AML-193 (cell line): Measurements from ENCODE around the gene IFI35.
"Not testable (repeated sequence)": the region's sequence is repeated elsewhere in the genome, so short reads cannot be mapped to it uniquely, and the experiment has no call there.

Experiments
- DNase-seq, 2 experiments: peaks; one replicate each; lab custom pipeline; 2025; lab: John Stamatoyannopoulos, UW

The IFI35 gene

DNA sequence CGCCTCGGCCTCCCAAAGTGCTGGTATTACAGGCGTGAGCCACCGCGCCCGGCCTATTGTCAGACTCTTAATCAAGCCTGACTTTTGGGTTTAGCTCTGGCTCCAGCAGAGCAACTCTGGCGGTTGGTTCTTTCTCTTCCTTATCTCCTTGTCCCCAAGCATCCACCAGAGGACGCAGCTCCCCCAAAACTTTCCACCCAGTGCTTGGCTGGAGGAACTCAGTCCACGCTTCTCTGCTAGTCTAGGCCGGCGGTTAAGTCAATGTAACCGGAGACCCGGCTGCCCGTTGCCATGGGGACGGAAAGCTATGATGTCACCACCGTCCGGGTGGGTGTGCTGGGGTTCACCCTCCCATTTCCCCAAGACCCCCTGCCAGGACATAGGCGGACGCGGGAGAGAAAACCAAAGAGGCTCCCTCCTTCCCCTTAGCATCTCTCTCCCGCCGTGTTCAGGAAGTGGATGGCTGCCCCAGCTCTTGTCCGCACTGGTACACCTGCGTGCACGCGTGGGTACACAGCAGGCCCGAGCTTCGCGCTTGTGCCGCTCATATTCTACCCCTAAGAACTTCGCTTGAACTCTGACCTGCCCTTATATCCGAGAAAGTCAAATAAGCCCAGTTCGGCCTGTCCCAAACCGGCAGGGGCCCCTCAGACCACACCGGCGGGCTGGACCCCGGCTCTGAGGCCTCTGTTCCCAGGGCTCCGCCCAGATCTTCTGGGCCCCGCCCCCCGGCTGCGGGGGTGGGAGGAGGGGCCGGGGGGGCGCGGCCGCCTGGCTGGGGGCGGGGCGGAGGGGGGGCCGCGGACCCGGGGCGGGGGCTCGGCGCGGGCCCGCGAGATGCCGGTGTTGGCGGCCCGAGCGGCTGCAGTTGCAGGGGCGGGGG is 18.1 kb downstream of the IFI35 start, which contains the start of gene RND2:
Gene RND2 (plus strand): TSS at position 825 of the 883 bp plus-strand sequence. CDS start 117 bp downstream, outside the sequence.
- DNase-seq = peak; percentile 97 to 98

DNA sequence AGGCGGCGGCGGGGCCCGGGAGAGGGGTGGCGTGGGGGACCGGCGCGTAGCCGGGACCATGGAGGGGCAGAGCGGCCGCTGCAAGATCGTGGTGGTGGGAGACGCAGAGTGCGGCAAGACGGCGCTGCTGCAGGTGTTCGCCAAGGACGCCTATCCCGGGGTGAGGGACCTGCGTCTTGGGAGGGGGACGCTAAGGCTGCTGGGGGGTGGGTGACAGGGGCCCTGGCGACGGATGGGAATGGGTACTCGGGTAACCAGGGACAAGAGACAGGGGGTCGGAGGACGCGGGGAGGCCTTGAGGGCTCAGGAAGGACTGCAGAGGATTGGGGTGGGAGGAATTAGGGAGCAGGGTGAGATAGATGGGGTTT is 18.7 kb downstream of the IFI35 start:
- DNase-seq = no peak

DNA sequence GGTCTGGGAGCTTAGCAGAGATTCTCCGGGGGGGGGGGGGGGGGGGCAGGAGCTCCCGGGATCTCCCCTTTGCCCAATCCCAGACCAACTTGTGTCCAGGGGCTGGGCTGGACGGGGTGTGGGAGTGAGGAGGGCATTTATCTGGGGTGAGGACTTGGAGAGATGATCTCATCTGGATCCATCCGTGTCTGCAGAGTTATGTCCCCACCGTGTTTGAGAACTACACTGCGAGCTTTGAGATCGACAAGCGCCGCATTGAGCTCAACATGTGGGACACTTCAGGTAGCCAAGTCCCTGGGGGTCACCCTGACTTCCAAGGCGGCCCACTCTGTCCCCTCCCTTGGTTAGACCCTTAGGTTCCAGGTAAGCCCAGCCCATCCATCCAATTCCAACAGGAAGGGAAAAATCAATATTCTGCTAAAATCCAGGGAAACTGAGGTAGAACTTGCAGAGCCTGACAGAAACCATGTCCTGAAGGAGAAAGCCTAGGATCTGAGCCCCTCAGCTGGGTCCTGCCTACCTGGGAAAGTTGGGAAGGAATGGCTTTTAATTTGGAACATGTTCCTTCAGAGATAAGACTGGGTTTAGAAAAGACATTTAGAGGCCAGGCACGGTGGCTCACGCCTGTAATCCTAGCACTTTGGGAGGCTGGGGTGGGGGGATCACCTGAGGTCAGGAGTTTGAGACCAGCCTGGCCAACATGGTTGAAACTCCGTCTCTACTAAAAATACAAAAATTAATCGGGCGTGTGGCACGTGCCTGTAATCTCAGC is 19.4 kb downstream of the IFI35 start:
- no peak for DNase-seq

DNA sequence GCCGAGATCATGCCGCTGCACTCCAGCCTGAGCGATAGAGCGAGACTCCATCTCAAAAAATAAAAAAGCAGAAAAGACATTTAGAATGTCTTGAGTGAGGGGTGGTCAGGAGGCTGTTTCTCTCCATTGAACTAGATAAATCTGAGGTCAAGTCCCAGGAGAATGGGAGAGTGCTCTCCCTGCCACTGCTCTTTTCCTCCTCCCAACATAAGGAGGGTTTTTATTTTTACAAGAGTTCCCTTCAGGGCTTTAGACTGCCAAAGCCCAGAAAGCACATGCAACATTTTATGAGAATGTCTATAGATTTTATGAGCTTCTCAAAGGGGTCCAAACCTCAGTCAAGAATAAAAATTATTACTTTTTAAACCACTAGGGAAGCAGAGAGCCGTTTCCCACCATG is 20.0 kb downstream of the IFI35 start:
- DNase-seq = no peak

DNA sequence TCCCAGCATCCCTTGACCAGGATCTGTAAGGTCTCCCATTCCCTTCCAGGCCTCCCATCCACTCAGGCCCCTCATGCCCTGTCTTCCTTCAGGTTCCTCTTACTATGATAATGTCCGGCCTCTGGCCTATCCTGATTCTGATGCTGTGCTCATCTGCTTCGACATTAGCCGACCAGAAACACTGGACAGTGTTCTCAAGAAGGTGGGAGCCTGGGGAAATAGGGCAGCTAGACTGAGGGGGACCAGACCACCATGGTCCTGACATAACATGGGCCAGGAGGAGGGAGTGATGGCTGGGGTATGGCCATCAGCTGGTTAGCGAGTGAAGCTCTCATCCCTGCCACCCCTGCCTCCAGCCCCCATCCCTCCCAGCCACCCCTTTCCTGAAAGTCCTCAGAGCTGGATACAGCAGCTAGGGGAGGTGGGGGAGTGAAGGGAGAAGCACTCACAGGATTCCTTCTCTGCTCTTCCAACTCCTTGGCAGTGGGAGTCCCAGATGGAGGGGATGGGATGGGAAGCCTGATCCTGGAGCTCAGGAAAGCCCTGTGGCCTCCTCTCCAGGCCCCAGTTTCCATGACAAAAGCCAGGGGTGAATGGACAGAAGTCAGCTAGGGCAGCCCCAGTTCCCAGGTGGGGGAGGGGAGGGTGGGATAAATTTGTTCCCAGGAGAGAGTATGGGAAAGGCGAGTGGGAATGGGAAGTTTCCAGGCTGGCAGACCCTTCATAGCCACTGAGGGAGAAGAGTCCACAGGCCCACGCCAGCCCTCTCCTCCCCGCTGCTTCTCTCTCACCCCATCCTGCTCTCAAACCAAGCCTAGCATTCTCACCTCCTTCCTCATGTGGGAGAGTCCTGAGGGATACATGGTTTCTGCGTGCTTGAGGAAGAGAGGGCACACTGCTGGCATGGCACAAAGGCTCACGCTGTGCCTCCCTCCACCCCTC is 20.8 kb downstream of the IFI35 start:
- DNase-seq = no peak

DNA sequence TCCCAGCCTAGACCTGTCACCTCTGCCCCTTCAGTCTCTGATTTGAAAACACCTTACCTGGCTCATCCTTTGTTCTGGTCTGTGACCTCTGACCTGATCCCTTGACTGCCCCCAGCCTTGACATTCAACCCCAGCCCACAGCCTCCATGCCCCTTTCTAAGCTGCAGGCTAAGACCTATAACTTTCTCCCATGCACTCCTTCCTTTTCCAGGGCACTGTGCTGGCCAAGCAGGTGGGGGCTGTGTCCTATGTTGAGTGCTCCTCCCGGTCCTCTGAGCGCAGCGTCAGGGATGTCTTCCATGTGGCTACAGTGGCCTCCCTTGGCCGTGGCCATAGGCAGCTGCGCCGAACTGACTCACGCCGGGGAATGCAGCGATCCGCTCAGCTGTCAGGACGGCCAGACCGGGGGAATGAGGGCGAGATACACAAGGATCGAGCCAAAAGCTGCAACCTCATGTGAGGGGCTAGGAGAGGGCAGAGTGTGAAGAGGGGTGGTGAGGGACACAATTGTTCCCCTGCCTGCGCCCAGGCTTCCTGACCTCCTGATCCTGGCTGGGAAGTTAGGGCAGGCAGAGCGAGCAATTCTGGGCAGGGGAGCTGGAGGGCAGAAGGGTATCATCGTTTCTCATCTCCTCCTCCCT is 21.8 kb downstream of the IFI35 start:
- no peak for DNase-seq

DNA sequence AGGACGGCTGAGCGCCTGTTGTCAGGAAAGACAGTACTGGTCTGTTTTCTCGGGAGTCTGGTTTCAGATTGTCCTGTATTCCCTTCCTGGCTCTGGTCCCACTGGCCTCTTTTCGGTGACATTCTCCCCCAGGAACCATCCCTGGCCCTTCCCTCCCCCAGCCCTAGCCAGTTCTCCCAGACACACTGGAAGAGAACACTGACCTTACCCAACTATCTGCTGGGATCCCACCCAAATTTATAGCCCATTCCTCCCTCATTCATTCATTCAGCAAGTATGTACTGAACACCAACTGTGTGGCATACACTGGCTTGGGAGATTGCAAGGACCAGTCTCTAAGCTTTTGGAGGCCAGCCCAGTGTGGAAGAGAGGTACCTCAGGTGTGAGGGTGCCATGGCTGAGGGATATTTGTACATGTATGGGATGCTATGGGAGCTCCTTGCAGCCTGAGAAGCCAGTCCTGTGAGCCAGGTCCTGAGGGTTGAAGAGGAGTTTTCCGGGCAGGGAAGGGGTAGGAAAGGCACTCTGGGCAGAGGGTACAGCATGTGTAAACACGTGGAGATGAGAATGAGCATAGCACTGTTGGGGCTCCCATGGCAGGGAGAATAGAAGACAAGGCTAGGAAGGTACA is 23.7 kb downstream of the IFI35 start:
- DNase-seq = no peak

DNA sequence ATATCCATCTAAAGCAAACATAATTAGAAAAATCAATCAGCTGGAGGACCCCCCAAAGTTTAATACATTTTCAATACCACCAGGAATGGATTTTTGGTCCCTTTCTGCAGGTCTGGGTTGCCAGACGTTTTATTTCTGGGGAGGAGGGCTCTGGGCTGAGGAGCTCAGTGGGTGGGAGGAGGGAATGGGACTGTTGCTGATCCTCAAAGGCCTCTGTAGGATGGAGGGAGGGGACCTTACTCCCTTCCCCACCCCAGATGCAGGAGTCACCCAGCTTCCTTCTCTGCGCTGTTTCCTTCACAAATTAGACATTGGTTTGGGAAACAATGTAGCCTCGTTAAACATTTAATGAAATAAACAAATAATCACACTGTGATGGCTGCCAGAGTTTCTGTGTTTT is 25.1 kb downstream of the IFI35 start:
- no peak for DNase-seq

DNA sequence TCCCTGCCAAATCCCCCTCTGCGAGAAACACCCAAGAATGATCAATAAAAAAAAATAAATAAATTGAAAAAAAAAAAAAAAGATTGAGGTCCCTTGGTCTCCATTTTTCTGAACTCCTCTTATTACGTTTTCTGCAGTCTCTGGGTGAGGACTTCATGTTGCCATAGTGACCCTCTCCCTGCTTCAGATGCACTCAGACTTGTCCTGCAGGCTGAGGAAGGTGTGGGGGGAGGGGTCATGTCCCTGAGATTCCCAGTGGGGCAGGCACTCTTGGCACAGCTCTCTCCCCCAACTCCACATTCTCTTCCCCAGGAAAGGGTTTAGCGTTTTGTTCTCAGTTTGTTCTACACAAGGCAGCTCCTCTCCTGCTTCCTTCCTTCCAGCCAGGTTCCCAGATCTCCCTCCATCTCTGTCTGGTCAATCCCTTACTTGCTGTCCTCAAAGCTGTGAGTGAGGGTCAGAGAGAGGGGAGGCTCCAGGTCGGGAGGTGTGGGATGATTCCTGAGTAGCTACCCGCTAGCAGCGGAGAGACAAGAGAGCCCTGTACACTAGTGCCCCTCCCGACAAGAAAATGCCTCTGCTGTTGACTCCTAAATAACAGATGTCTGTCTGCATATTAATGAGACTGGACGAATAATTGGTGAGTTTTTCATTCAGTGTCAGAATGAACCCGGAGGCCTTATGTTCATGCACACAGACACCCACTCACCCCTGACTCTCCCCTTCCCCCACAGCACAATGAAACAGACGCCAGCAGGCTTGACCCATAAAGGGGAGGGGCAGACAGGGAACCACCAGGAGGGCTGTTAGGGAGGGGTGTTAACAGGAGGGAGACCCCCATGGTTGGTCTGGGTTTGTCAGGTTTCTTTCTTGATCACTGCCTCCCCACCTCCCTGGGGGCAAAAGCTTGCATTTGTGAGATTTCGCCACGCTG is 27.6 kb downstream of the IFI35 start:
- DNase-seq = no peak

DNA sequence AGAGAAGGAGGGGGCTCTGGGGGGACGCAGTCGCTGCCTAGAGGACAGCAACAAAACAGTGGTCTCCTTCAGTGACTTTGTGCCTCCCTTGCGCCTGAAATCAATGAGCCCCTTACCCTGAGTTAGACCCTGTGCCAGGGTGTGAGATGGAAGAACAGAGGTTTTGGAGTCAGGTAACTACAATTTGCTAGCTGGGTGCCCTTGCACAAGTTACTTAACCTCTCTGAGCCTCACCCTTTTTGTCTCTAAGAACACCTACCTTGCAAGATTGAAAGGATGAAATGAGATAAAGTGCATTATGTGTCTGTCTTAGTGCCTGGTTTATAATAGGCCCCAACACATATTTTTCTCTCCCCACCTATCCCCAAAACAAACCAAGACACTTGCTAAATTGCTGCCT is 28.3 kb downstream of the IFI35 start:
- DNase-seq = no peak

DNA sequence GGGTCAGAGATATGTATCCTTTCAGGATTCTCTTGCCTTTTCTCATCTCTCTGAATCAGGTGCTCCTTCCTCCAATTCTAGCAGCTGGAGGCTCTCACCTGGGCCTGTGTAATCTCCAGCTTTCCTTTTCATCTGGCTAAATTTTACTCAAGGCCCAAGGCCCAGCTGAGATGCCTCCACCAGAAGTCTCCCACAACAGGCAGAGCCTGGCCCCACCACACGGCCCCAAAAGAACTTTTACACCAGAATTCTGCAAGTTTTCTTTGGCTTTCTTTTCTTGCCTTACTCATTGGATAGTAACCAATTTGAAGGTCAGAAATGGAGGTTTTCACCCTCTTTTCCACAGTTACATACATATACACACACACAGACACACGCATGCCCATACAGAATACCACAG is 33.1 kb downstream of the IFI35 start:
- DNase-seq = no peak

DNA sequence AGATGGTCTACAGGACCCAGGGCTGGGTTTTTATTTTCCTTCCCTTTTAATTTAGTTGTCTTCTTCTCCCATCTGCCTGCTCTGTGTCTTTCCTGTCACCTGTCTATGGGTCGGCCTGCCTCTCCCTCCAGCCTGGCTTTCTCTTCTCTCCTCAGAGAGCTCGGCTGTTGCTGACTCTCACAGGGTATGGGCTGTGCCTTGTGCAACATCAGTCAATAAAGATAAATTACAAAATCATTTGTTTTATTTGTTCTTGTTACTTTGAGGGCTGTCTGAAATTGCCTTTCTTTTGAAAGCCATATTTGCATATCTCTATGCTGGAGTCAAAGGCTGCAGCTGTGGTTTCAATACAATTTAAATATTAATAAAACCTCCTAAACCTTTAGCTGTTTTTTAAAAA is 34.1 kb downstream of the IFI35 start:
- DNase-seq = no peak

DNA sequence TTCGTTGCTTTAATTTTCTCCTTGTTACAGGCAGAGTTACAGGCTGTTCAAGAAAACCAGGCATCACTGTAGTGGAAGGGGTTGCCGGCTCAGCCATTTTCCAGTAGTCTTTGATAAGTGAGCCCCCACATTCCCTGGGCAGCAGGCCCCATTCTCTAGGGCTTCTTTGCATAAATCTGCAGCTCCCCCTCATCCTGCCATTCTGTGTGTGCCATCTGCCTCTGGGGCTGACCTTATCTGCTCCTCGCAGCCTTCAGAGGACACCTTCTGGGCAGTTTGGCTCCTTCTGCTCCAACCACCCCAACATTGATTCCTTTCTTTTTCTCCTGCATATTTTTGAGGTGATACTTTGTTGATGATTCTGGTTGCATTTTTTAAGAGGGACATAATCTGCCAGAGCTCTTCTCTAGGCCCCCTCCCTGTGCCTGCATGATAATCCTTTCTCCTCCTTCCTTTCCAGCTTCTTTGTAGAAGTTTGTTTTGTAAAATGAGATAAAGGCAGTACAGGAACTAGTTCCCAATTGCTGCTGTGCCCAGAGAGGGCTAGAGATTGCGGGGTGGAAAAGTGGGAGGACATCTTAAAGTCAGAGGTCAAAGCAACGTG is 35.5 kb downstream of the IFI35 start:
- DNase-seq = no peak

DNA sequence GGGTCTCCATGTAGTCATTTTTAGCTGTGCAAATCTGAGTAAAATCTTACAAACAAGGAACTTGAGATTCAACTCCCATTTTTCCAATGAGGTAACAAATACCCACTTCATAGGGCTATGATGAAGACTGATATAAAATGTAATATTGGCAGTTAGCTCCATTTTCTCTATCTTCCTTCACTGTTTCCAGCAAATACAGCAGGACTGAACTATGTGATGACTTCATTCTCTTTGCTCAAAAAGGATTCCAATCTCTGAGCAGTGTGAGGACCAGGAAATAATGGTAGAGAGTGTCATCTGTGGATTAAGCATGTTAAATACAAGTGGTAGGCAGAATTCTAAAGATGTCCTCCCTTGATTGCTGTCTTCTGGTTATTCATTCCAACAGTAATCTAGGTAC is 36.7 kb downstream of the IFI35 start:
- no peak for DNase-seq

DNA sequence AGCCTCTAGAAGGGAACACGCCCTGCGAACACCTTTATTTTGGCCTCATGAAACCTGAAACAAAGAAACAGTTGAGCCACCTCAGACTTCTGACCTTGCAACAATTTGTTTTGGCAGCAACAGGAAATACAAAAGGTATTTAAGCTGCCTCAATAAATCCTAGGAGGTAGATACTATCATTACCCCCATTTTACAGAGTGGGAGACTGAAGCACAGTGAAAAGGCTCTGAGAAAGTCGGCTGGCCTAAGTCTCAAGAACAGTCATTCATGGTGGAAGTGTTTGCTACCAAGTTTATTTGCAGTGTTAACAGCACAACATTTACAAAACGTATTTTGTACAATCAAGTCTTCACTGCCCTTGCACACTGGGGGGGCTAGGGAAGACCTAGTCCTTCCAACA is 37.4 kb downstream of the IFI35 start:
- DNase-seq = no peak

DNA sequence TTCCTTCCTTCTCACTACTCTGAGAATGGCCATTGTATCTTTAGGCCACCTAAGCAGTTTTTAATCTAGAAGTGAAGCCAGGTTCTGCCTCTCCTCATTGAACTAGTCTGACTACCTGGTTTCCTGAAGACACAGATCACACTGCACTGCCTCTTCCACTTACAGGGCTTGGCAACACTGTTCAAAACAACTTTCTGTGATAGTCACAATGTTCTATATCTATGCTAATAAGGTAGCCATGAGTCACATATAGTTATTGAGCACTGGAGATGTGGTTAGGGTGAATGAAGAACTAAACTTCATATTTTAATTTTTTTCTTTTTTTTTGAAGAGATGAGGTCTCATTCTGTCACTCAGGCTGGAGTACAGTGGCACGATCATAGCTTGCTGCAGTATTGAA is 45.4 kb downstream of the IFI35 start:
- DNase-seq = no peak

DNA sequence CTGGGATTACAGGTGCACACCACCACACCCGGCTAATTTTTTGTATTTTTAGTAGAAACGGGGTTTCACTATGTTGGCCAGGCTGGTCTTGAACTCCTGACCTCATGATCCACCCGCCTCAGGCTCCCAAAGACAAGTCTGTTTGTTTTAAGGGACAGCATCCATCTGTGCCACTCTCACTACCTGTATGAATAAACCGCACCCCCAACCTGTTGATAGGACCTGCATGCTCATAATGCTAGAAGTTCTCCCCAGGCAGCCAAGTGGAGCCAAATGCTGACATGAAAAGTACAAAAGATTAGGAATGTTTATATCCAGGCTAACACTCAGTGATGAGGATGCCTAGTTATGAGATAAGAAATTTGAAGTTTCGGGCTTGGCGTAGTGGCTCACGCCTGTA is 46.4 kb downstream of the IFI35 start:
- not testable (repeated sequence) for DNase-seq

DNA sequence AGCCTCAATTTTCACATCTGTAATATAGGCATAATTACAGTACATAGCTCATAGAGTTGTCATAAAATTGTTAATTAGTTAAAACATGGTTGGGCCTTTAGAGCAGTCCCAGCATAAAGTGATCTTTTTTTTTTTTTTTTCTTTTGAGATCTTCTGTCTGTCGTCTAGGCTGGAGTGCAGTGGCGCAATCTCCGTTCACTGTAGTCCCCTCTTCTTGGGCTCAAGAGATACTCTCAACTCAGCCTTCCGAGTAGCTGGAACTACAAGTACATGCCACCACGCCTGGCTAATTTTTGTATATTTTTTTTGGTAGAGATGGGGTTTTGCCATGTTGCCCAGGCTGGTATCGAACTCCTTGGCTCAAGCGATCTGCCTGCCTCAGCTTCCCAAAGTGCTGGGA is 49.5 kb downstream of the IFI35 start:
- DNase-seq = no peak

DNA sequence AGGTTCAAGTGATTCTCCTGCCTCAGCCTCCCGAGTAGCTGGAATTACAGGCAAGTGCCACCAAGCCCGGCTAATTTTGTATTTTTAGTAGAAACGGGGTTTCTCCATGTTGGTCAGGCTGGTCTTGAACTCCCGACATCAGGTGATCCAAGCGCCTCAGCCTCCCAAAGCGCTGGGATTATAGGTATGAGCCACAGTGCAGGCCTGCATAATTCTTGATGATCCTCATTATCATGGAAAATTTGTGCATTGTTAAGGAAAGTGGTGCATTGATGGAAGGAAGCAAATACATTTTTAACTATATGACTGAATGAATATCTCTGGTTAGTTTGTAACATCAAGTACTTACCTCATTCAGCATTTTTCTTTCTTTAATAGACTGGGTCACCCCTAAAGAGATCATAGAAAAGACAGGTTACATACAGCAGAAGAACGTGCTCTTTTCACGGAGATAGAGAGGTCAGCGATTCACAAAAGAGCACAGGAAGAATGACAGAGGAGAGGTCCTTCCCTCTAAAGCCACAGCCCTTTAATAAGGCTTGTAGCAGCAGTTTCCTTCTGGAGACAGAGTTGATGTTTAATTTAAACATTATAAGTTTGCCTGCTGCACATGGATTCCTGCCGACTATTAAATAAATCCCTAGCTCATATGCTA is 56.5 kb downstream of the IFI35 start:
- DNase-seq = no peak
